HK-2 (cell line): ENCODE results near the gene TRIO.

Experiments used
- DNase-seq: peaks from one replicate; pipeline ENCODE4 v3.0.0-alpha.2; 2018; ENCODE audit not compliant: unreplicated experiment

Gene TRIO

GRCh38 chr5:14557203-14557770, 414.1 kb downstream of the TRIO start:
- no peak for DNase-seq

GRCh38 chr5:14557791-14558415, 414.8 kb downstream of the TRIO start:
- DNase-seq = no peak
